Tibial nerve (tissue), 3 donors: ENCODE measurements around the gene PREB.

Experiments
- POLR2A ChIP-seq, 2 donors: fragments of 450-650 bp; IDR thresholded peaks; one replicate each; pipeline ENCODE4 v1.6.1; 2017; ENCODE audit warnings: antibody characterized with exemption in 2 of 2, mild to moderate bottlenecking in 2 of 2, moderate library complexity in 2 of 2
- TF ChIP-seq, protein P1 (sequence below), 5 experiments: fragments of 200-600 bp in 3 of 5; fragments of 450-650 bp in 2 of 5; sonication (generic) in 3 of 5; IDR thresholded peaks; one replicate each; pipeline ENCODE4 v1.5.1; 2016 to 2019; ENCODE audit warnings: antibody characterized with exemption in 5 of 5, mild to moderate bottlenecking in 3 of 5, moderate library complexity in 2 of 5

DNA sequence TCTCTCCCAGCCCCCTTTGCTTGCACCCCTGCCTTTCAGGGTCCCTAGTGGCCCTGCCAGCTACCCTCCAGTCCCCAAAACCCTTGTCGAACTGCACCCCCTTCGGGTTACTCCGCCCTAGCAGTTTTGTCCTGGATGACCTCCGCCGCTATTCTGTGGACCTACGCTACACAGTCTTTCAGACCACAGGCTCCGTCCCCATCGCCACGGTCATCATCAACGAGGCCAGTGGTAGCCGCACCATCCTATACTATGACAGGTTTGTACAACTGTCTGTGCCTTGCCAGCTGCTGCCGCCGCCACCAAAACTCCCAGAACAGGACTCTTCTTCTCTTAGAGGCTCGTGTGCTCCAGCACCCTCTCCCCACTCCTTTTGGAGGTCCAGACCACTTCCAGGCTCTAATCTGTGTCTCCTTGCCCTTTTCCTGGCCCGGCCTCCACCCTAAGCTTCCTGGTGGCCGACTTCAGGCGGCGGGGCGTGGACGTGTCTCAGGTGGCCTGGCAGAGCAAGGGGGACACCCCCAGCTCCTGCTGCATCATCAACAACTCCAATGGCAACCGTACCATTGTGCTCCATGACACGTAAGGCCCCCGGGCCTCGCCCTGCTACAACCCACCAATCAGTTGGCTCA lies 40.0 kb downstream of the PREB start:
- TF ChIP-seq, protein P1, sequence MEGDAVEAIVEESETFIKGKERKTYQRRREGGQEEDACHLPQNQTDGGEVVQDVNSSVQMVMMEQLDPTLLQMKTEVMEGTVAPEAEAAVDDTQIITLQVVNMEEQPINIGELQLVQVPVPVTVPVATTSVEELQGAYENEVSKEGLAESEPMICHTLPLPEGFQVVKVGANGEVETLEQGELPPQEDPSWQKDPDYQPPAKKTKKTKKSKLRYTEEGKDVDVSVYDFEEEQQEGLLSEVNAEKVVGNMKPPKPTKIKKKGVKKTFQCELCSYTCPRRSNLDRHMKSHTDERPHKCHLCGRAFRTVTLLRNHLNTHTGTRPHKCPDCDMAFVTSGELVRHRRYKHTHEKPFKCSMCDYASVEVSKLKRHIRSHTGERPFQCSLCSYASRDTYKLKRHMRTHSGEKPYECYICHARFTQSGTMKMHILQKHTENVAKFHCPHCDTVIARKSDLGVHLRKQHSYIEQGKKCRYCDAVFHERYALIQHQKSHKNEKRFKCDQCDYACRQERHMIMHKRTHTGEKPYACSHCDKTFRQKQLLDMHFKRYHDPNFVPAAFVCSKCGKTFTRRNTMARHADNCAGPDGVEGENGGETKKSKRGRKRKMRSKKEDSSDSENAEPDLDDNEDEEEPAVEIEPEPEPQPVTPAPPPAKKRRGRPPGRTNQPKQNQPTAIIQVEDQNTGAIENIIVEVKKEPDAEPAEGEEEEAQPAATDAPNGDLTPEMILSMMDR (IDR thresholded peaks at IDR 0.05), result no peak
- no peak for TF ChIP-seq POLR2A (IDR thresholded peaks at IDR 0.05)
